Measurements from ENCODE around the gene FARP2.
"Not testable (repeated sequence)": the region's sequence is repeated elsewhere in the genome, so short reads cannot be mapped to it uniquely, and the experiment has no call there.

FARP2 gene

GRCh38 chr2:241491549-241492173 lies 135.6 kb downstream of the FARP2 start:
- DNase-seq = no peak

DNA sequence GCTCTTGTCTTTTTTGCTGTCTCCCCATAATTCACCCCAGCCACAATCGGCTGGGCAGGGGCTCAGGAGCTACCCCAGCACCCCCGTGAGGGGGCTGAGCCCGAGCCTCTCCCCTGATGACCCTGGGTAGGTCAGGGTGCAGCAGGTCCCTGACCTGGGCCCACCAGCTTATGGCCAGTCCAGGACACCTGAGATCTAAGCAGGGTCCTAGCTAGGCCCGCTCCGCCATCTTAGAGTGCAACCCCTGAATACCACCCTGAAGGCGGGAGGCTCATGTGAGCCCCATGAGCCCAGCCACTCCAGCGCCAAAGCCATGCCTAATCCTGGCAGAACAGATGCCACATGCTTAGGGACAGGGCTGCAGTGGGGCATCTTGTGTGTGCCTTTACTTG lies 136.1 kb downstream of the FARP2 start:
- DNase-seq = no peak

DNA sequence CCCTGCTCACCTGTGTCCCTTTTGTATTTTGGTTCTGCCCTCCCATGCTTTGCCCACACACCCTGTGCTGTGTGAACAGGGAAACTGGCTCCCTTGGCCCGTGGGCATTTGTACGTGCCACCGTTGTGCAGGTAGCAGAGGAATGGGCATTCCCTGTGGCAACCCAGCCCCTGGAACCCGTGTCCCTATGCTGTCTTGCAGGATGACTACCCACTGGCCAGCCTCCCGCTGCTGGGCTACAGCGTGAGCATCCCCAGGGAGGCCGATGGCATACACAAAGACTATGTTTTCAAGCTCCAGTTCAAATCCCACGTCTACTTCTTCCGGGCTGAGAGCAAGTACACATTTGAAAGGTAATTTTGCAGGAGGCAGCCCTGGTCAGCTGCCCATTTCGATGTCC lies 137.0 kb downstream of the FARP2 start:
- no peak for DNase-seq

- DNase-seq = no peak
These were observed 138.3 kb downstream of the FARP2 start for GRCh38 chr2:241494311-241494908.

DNA sequence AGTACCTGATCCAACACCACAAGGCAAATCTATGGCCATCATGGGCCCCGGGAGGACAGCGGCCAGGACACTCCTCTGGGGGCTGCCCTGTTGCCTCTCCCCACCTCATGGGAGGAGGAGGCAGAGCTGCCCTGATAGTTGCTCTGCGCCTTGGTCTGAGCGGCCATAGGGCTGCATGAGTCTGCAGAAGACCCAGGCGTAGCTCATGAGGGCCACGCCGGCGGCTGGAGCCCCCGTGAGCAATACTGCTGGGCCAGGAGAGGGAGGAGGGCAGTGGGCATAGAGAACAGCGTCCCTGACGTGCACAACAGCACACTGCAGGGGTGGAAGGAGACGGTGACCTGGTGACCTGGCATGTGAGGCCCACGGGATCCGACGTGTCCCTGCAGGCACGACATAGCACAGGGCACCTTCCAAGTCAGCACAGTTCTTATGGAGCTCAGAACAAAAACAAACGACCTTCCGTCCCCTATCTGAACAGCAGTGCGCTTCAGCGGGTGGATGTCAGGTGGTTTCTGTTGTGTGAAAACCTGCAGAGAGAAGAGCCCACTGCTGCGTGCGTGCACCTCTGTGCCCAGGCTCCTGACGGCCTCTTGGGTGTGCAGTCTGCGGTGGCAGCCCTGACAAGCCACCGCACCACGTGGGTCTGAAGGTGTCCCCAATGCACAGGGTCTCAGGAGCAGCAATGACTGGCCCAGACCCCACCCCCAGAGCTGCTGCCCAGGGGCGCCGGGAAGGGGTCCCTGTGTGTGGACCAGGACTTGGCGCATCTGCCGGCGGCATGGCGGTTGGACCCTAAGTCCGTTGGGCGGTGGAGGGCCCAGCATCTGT lies 139.3 kb downstream of the FARP2 start:
- no peak for DNase-seq

GRCh38 chr2:241496003-241496707 lies 140.1 kb downstream of the FARP2 start:
- DNase-seq = no peak

- DNase-seq = no peak
These were observed 141.1 kb downstream of the FARP2 start for GRCh38 chr2:241496904-241497877.

DNA sequence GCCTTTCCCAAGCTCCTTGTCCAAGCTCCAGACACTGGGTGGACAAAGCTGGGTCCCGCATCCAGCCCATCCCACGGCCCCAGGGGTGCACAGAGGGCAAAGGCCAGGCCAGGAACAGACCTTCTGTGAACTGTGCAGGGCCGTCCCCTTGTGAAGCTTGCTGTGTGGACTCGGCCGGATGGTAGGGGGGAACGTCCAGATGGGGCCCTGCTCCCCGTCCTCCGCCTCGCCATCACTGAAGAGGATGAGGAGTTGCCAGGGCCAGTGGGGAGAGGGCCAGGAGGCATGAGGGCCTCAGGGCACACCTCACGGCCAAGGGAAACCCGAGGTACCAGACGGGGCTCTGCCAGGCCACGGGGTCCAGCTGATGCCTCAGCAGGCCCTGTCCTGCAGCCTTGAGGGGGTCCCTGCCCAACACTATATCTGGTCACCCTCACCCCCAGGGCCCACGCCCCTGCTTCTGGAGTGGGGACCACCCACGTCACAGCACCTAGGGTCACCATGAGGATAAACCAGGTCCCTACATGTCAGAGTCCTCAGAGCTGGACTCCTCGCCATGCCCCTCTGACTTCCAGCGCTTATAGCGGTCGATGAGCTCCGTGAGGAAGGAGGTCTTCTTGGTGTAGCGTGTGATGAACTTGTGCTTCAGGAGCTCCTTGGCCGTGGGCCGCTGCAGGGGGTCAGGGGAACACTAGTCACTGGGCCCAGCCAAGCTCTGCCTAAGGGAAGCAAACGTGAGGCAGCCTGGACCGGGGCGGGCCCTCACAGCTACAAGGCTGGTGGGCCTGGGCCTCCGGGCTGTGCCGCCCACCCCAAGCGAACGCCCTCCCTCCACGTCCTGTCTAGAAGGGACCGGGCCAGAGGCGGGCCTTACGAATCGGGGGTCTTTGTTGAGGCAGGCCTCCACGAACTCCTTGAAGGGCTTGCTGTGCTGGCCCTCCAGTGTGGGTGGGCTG lies 142.3 kb downstream of the FARP2 start:
- DNase-seq = no peak

- DNase-seq = no peak
These were observed 143.3 kb downstream of the FARP2 start for GRCh38 chr2:241499146-241499965.

DNA sequence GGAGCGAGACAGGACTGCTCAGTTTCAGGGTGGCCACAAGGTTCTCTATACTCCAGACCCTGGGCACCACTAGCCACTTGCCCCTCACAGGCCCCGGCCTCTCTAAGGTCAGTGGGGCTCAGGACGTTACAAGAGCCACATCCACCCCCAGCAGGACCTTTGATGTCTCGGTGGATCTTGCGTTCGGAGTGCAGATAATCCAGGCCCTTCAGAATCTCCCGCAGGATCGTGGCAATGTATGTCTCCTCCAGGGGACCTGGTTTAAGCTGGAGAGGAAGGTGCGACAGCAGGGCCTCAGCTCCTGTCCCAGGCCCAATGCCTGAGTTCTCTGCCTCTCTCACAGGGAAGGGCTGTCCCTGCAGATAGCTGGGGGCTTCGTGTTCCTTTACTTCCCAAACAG lies 143.9 kb downstream of the FARP2 start:
- no peak for DNase-seq

- DNase-seq = no peak
These were observed 144.4 kb downstream of the FARP2 start for GRCh38 chr2:241500431-241500975.

DNA sequence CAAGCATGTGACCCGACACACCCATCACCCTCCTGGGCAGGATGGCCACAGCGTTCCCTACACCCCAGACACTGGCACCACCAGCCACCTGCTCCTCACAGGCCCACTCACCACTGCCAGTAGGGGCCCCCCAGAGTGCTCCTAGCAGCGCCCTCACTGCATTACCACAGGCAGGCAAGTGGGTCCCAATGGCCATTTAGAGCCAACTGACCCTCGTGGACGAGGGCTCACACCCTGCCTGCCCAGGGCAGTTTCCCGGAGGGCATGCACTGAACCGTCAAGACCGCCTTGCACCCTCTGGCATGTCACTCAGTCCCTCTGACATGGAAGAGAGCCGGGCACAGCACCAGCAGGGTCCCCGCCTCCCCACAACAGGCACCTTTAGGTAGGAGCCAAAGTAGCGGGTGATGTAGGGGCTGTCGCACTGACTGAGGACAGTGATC lies 145.0 kb downstream of the FARP2 start:
- DNase-seq = no peak

GRCh38 chr2:241501551-241501950 lies 145.5 kb downstream of the FARP2 start:
- DNase-seq = no peak

GRCh38 chr2:241502281-241502680 lies 146.2 kb downstream of the FARP2 start:
- no peak for DNase-seq

- DNase-seq = no peak
These were observed 147.8 kb downstream of the FARP2 start for GRCh38 chr2:241503776-241504392.

- DNase-seq = no peak
These were observed 149.1 kb downstream of the FARP2 start for GRCh38 chr2:241505086-241505780.

GRCh38 chr2:241505781-241506201 lies 149.7 kb downstream of the FARP2 start:
- no peak for DNase-seq

- not testable (repeated sequence) for DNase-seq
These were observed 150.2 kb downstream of the FARP2 start for GRCh38 chr2:241506317-241506716.

Measured in hippocampal formation (tissue), 2 donors.